IPS DF 4.7 (cell line): ENCODE measurements around the gene FXYD5.
"Not testable (repeated sequence)": the region's sequence is repeated elsewhere in the genome, so short reads cannot be mapped to it uniquely, and the experiment has no call there.

Experiments used
- DNase-seq: peaks from one replicate; pipeline ENCODE4 v3.0.0-alpha.2; 2013; ENCODE audit warnings: low spot score; ENCODE audit errors: extremely low read depth

The FXYD5 gene

DNA sequence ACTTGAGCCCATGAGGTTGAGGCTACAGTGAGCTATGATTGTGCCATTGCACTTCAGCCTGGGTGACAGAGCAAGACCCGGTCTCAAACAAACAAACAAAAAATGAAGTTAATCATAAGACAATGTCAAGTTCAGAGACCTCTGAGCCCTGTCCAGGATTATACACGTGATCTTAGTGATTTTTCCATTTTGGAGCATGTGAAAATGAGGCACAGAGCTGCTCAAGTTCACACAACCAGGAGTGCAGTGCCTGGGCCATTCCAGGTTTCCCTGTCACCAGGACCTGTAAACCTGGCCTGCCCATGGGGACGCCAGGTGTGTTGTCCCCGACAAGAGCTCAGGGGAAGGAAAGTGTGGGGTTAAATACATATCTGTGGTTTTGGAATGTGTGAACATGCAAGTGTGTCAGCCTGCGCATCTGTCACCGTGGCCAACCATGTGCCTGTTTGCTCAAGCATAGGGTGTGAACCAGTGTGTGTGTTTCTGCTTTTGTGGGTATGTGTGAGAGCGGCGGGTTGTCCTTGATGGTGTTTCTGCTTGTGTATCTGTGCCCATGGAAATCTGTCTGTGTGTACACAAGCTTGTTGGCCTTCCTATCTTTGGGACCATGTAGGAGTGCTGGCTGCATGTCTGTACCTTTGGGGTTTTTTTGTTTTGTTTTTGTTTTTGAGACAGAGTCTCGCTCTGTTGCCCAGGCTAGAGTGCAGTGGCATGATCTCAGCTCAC is 17.4 kb upstream of the FXYD5 start:
- no peak for DNase-seq

- DNase-seq: no peak
Observed at GRCh38 chr19:35138305-35138892, 16.1 kb upstream of the FXYD5 start, which contains the start of gene FXYD1. Gene FXYD1, plus strand, starts transcription at chr19:35138824. Its CDS starts 1,256 bp downstream, at chr19:35140080.

GRCh38 chr19:35140207-35140961 is 14.2 kb upstream of the FXYD5 start:
- DNase-seq: no peak

GRCh38 chr19:35140962-35141836 is 13.3 kb upstream of the FXYD5 start:
- DNase-seq: no peak

DNA sequence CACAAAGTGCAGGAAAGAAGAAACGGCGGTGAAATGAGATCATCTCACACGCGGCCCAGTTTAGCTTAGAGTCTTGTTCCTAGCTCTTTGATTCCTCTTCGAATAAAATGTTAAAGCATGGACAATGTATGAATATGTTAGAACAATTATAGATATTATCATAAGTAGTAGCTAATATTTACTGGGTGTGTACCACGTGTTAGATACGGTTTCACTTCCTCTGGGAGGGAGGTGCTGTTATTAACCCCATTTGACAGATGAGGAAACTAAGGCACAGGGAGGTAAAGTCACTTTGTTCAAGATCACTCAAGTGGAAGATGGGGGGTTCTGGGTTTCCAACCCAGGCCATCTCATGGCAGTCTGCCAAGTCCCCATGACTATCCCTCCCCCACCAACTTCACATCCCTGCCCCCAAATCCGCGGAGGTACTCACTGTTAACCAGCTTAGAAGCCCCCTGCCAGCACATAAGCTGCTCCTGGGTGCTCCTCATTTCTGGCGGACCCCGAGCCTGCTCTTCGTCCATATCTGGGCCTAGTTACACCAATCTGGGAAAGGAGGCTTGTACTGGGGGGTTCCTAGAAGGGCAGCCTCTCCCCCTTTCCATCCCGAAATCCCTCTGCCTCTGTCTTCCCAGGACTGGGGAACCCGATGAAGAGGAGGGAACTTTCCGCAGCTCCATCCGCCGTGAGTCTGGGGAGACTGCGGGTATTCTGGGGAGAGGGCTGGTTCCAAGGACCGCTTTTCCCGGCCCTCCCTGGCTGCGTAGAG is 12.5 kb upstream of the FXYD5 start:
- no peak for DNase-seq

- DNase-seq: no peak
Observed at GRCh38 chr19:35142606-35143230, 11.8 kb upstream of the FXYD5 start.

- DNase-seq: no peak
Observed at GRCh38 chr19:35143231-35143715, 11.3 kb upstream of the FXYD5 start, which contains the start of gene FXYD7. Gene FXYD7, plus strand, starts transcription at chr19:35143255. Its CDS starts 79 bp downstream, at chr19:35143334.

DNA sequence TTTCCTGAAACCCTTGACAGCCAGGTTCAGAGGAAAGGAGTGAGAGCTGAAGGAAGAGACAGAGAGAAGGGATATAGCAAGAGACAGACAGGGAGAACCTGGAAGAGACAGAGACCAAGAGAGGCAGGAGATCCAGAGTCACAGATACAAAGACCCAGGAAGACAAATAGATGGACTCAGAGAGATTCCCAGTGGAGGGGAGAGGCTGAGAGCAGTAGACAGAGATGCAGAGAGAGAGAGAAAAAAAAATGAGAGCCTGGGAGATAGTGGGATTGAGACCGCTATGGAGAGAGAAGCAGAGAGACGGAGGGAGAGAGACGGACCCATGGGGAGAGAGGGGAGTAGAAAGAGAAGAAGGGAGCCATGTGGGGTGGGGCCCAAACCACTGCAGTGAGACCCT is 10.7 kb upstream of the FXYD5 start:
- DNase-seq: no peak

DNA sequence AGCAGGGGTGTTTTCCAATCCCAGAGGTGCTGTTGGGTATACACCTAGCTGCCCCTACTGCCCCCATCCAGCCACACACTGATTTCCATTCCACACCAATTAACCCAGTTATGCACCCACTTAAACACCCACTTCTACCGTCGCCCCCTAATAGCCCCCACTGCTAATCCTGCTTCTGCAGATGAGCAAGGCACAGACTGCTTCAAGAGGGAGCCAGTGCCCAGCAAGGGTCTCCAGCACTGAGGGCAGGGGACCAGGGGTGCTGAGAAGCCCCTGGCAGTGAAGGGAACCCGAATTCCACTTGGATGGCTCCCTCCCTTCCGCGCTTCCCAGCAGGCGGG is 10.3 kb upstream of the FXYD5 start:
- no peak for DNase-seq

GRCh38 chr19:35144600-35145436 is 9.7 kb upstream of the FXYD5 start:
- no peak for DNase-seq

GRCh38 chr19:35146746-35147459 is 7.6 kb upstream of the FXYD5 start:
- no peak for DNase-seq

GRCh38 chr19:35149463-35149862 is 5.1 kb upstream of the FXYD5 start:
- DNase-seq: no peak

DNA sequence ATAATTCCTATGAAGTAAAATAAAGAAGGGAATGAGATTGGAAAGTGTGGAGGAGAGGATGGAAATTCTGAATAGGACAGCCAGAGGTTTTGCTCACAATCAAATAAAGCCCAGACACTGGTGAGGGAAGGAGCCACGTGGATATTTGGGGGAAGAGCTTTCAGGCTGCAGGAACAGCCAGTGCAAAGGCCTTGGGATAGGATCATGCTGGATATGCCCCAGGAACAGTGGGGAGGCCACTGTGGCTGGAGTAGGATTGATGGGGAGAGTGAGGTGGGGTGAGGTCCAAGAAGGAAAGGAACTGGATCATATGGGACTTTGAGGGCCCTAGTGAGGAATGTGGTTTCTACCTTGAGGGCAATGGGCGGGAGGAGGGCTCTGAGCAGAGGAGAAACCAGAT is 4.1 kb upstream of the FXYD5 start:
- DNase-seq: no peak

GRCh38 chr19:35151273-35152065 is 3.1 kb upstream of the FXYD5 start:
- DNase-seq: no peak

DNA sequence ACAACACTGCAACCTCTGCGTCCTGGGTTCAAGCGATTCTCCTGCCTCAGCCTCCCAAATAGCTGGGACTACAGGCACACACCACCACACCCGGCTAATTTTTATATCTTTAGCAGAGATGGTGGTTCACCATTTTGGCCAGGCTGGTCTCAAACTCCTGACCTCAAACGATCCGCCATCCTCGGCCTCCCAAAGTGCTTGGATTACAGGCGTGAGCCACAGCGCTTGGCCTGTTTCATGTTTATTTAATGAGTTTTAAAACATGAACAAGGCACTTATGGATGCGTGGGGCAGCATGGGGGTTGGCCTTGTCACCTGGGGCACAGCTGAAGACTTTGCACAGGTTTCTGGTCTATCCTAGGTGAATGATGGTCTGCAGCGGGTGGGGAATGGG is 1.4 kb upstream of the FXYD5 start:
- not testable (repeated sequence) for DNase-seq

DNA sequence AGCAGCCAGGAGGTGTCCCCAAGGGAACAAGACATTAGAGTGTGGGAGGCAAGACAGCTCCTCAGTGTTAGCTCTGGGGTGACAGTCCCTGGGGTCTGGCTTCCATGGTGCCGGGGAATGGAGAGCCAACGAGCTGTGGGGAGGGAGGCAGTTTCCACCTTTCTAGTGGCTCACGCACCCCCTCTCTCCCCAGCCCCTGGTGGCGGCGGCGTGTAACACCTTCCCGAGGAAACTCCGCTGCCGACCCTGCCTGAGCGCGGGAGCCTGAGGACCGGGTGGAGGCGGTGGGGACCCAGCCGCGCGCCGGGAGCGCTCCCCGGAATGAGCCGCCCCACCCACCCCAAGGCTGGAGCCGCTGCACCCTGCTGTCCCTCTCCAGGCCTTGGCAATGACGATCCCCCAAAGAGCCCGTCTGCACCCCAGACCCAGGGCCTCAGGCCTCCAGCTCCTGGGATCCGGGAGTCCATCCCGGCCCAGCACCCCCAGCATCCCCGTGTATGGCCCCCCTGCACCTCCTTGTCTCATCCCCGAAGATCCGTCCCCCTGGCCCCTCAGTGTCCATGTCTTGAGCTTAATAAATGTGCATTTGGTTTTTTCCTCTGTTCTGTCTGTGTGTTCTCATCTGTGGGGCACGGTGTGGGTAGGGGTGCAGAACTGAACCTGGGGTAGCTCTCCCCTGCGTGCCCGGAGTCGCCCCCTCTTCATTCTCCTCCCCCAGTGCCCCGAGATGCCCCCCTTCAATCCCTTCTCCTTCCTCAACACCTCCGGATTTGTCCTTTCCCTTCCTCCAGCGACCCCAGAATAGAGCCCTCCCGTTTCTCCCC is 622 bp upstream of the FXYD5 start:
- DNase-seq: no peak

- no peak for DNase-seq
Observed at GRCh38 chr19:35155441-35155840, 906 bp downstream of the FXYD5 start.
